Sigmoid colon (tissue), 7 donors: ENCODE results near the gene CBFA2T3. TPM values are rescaled to one million over a fixed set of nuclear protein-coding genes. Genes with fewer than 3 reads are reported as not detected.

Source experiments
- DNase-seq: peaks from one replicate; pipeline ENCODE4 v3.0.0-alpha.2; 2019
- H3K27ac ChIP-seq, 4 donors: fragments of 200-600 bp; sonication (generic); one replicate each; pipeline ENCODE4 v1.5.1; 2016 to 2019; ENCODE audit warnings: mild to moderate bottlenecking in 1 of 4
- H3K27me3 ChIP-seq, 3 donors: fragments of 200-600 bp; sonication (generic); one replicate each; pipeline ENCODE4 v1.5.1; 2019; ENCODE audit warnings: mild to moderate bottlenecking in 1 of 3
- H3K36me3 ChIP-seq, 4 donors: fragments of 200-600 bp; sonication (generic); one replicate each; pipeline ENCODE4 v1.5.1; 2016 to 2019
- H3K4me1 ChIP-seq, 4 donors: fragments of 200-600 bp; sonication (generic); one replicate each; pipeline ENCODE4 v1.5.1; 2017 to 2019
- H3K4me3 ChIP-seq, 4 donors: fragments of 200-600 bp; sonication (generic); one replicate each; pipeline ENCODE4 v1.5.1; 2017 to 2019; ENCODE audit warnings: mild to moderate bottlenecking in 2 of 4, moderate library complexity in 1 of 4
- H3K9me3 ChIP-seq, 4 donors: fragments of 200-600 bp in 3 of 4; sonication (generic) in 3 of 4; one replicate each; pipeline versions ENCODE4 v1.5.1 to v1.6.1; 2013 to 2019
- CTCF ChIP-seq, 4 experiments: fragments of 450-650 bp in 3 of 4; fragments of 200-600 bp in 1 of 4; IDR thresholded peaks; one replicate each; pipeline ENCODE4 v1.5.1; 2016 to 2019; ENCODE audit warnings: antibody characterized with exemption in 4 of 4, mild to moderate bottlenecking in 3 of 4, moderate library complexity in 2 of 4
- EP300 ChIP-seq, 4 donors: sonication (generic); formaldehyde crosslinking; IDR thresholded peaks; one replicate each; pipeline ENCODE4 v1.6.1; 2017; ENCODE audit warnings: antibody characterized with exemption in 4 of 4
- POLR2A ChIP-seq, 2 donors: fragments of 450-650 bp; IDR thresholded peaks; one replicate each; pipeline ENCODE4 v1.6.1; 2016; ENCODE audit warnings: antibody characterized with exemption in 2 of 2, mild to moderate bottlenecking in 2 of 2, moderate library complexity in 2 of 2
- POLR2AphosphoS5 ChIP-seq, 4 donors: sonication (generic); formaldehyde crosslinking; IDR thresholded peaks; one replicate each; pipeline ENCODE4 v1.6.1; 2017; ENCODE audit warnings: antibody characterized with exemption in 4 of 4
- WGBS, 2 donors: extraction: QIAGEN DNeasy Blood & Tissue Kit; methylation state at CpG; one replicate each; pipeline ENCODE4 v1.1.7; 2013; 5-methylcytosine and 5-hydroxymethylcytosine counted together
- intact Hi-C: fragments of 100-400 bp; cut with DNase I; formaldehyde crosslinking; loops from one replicate; pipeline ENCODE4 v1.15.1; 2023
- polyA plus RNA-seq, 3 donors: library from polyadenylated mRNA; stranded (reverse); fragments of 200-250 nt; gene quantifications; one replicate each; pipeline ENCODE4 v1.2.3, GENCODE V29; 2013
- total RNA-seq, 4 donors: library from RNA; depleted of rRNA; stranded (reverse); fragments of >200 nt; gene quantifications; one replicate each; pipeline ENCODE4 v1.1.0, GENCODE V29; 2016
- donor health status: healthy with polysubstance abuse.
- donor health status: Bipolar disorder and iron deficiency.
- donor health status: healthy.

CBFA2T3 gene
- total and polyA plus RNA-seq, 7 donors: 0.95 to 26.8 (median 4.3) TPM

DNA sequence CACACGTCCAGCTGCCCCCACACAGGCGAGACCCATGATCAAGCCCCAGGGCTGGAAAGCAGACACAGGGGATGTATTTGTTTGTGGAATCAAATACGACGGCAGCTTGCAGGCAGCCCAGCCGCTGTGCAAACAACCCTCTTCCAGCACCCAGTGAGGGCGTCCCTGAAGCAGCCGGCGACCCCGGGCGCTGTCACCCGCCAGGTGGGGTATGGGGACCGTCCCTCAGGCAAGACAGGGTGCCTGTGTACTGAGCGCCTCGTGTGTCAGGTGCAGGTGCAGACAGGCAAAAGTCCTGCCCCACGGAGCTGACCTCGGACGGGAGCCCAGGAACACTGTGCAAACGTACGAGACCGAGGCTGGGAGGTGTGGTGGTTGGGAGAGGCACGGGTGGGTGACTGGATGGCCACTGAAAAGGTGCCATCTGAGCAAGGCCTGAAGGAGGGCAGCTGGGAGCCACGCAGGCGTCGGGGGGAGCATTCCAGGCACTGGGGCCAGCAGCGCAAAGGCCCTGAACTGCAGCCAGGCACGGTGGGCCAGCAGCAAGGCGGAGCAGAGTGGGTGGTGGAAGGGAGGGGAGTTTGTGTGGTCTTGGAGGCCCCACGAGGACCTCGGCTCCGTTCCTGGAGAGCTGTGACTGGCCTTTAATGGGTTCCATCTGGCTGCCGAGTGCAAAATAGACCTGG is 48.5 kb downstream of the CBFA2T3 start:
- Histone ChIP-seq H3K9me3 (no peaks in the 10 kb centered on the region), H3K36me3 (no peaks in the 10 kb centered on the region), H3K4me1 (peaks cover 0 to 8% (median 2%) of the 10 kb centered on the region in 4 donors), H3K4me3 (no peak overlapping the region), H3K27ac (no peak overlapping the region), H3K27me3 (peaks cover 3 to 71% (median 22%) of the 10 kb centered on the region in 3 donors)
- DNase-seq: no peak
- 21 to 57% methylated on average over 31 of the region's 31 CpGs for WGBS, 2 donors
- TF ChIP-seq CTCF (IDR thresholded peaks at IDR 0.05): no peak
- TF ChIP-seq POLR2A (IDR thresholded peaks at IDR 0.05): no peak
- no peak for TF ChIP-seq POLR2AphosphoS5 (IDR thresholded peaks at IDR 0.05)
- no peak for TF ChIP-seq EP300 (IDR thresholded peaks at IDR 0.05)
- intact Hi-C loops: no loop called here

- H3K27me3 ChIP-seq: peaks cover 3 to 76% (median 27%) of the 10 kb centered on the region in 3 donors
- 92 to 93% methylated on average over 26 of the region's 26 CpGs for WGBS, 2 donors
- no peak overlapping the region for H3K4me3 ChIP-seq
- H3K36me3 ChIP-seq: no peaks in the 10 kb centered on the region
- TF ChIP-seq POLR2AphosphoS5 (IDR thresholded peaks at IDR 0.05): no peak
- TF ChIP-seq CTCF (IDR thresholded peaks at IDR 0.05): no peak
- no peak for TF ChIP-seq POLR2A (IDR thresholded peaks at IDR 0.05)
- no peak for TF ChIP-seq EP300 (IDR thresholded peaks at IDR 0.05)
- H3K4me1 ChIP-seq: peaks cover 0 to 8% (median 3%) of the 10 kb centered on the region in 4 donors
- intact Hi-C loops: no loop called here
- no peak overlapping the region for H3K27ac ChIP-seq
- H3K9me3 ChIP-seq: no peaks in the 10 kb centered on the region
- DNase-seq: no peak
These were observed 49.3 kb downstream of the CBFA2T3 start for GRCh38 chr16:88927661-88928060.

- H3K36me3 ChIP-seq: no peaks in the 10 kb centered on the region
- TF ChIP-seq POLR2A (IDR thresholded peaks at IDR 0.05) (no peak), CTCF (IDR thresholded peaks at IDR 0.05) (no peak), EP300 (IDR thresholded peaks at IDR 0.05) (no peak), POLR2AphosphoS5 (IDR thresholded peaks at IDR 0.05) (no peak)
- DNase-seq: no peak
- WGBS, 2 donors: 32 to 69% methylated on average over 21 of the region's 21 CpGs
- H3K27me3 ChIP-seq: peaks cover 3 to 79% (median 28%) of the 10 kb centered on the region in 3 donors
- H3K4me1 ChIP-seq: peaks cover 0 to 13% (median 5%) of the 10 kb centered on the region in 4 donors
- intact Hi-C loops: no loop called here
- H3K9me3 ChIP-seq: no peaks in the 10 kb centered on the region
- H3K4me3 ChIP-seq: no peak overlapping the region
- no peak overlapping the region for H3K27ac ChIP-seq
These were observed 50.0 kb downstream of the CBFA2T3 start for GRCh38 chr16:88927010-88927409.

DNA sequence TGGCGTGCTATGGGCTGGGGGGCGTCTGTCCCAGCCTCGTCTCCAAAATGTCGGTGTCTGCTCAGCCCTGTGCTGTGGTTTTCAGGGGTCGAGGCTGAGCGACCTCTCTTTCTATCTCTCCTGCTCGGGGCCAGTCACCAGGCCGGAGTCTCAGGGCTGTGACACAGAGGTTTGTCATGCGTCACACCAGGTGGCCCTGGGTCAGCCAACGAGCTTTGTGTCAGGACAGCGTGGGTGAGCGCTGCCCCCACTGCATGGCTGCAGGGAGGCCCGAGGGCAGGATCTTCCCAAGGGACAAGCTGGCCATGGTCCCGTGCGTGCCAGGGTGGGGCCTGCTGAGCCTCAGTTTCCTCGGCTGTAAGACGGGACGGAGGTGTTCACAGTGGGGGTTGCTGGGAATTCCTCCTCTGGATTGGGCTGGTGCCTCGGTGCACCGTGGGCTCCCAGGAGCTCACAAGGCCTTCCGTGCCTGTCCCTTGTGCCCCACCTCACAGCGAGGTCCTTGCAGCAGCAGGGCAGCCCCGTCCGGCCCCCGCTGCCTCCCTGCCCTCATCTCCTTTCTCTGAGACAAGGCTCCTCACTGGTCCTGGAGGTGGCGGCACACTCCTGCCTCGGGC is 50.5 kb downstream of the CBFA2T3 start:
- intact Hi-C loops: no loop called here
- Histone ChIP-seq H3K27me3 (peaks cover 3 to 78% (median 28%) of the 10 kb centered on the region in 3 donors), H3K27ac (no peak overlapping the region), H3K4me1 (peaks cover 0 to 15% (median 9%) of the 10 kb centered on the region in 4 donors), H3K36me3 (no peaks in the 10 kb centered on the region), H3K9me3 (no peaks in the 10 kb centered on the region), H3K4me3 (no peak overlapping the region)
- no peak for DNase-seq
- 86% methylated on average over 27 of the region's 27 CpGs for WGBS, 2 donors
- TF ChIP-seq POLR2A (IDR thresholded peaks at IDR 0.05) (no peak), CTCF (IDR thresholded peaks at IDR 0.05) (no peak), EP300 (IDR thresholded peaks at IDR 0.05) (no peak), POLR2AphosphoS5 (IDR thresholded peaks at IDR 0.05) (no peak)
